HG02623 (cell line): ENCODE results near the gene DUSP28.
"Not testable (repeated sequence)": the region's sequence is repeated elsewhere in the genome, so short reads cannot be mapped to it uniquely, and the experiment has no call there.

Experiments
- ATAC-seq: cut with Tn5 transposase; IDR thresholded peaks from one replicate; pipeline ENCODE4 v1.9.1; 2021; ENCODE audit warnings: moderate library complexity; ENCODE audit not compliant: unreplicated experiment

The DUSP28 gene

DNA sequence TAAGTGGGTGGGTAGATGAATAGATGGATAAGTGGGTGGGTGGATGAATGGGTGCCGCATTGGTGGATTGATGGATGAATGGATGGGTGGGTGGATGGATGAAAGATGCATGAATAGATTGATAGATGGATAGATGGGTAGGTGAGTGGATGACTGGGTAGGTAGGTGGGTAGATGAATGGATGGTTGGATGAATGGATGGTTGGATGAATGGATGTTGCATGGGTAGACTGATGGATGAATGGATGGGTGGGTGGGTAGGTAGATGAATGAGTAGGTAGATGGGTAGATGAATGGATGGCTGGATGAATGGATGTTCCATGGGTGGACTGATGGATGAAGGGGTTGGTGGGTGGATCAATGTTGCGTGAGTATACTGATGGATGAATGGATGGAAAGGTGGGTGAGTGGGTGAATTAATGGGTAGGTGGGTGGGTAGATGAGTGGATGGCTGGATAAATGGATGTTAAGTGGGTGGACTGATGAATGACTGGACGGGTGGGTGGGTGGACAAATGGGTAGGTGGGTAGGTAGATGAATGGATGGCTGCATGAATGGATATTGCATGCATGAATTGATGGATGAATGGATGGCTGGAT, 32.9 kb upstream of the DUSP28 start:
- ATAC-seq = no peak

DNA sequence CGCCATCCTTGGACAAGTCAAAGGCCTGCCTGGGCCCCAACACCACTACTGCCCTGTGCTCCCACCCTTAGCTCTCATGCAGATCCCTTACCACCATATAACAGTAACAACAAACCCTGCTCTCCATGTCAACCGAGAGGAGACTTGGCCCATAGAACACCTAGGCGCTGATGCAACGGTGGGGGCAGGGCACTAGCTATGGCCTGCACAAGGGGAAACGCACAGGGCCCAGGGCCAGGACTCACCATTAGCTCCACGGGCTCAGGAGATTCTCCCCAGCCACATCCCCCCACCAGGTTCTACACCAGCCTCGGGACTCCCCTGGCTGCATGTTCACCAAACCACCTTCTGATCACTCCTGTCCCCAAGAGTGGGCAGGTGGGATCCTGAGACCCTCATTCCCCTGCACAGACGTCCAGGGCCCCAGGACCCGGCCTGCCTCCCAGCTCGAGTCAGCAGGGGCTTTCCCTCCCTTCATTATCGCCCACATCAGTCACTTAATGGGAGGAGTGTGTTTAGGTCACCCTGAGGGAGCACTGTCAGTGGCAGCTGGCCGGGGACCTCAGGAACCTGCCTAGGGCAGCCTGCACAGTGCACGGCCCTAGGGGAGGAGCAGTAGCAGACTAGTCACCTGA, 31.6 kb upstream of the DUSP28 start:
- ATAC-seq = no peak

DNA sequence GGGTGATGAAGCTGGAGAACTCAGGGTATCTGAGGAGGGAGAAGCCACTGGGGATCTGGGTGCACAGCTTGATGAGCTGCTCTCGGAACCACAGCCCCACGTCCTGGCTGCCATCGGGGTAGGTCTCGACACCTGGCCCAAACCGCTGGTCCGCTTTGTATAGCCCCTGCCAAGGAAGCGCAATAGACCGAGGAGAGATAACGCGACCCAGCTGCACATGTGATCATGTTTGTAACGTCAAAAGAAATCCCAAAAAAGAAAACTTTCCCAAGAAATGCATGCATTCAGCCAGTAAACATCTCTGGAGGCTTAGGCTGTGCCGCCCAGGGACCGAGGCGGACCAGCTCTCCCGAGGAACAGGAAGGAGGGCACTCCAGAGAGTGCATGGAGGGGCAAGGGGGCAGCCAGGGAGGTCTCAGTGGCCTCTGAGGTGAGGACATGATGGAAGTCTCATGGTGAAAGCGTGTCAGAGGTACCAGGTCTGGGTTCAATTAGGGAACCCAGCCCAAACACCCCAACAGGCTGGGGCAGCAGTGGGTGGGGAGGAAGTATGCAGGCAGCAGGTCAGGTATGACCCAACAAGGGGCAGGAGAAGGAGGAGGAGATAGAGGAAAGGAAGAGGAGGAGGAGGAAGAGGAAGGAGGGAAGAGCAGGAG, 30.7 kb upstream of the DUSP28 start:
- ATAC-seq = no peak

DNA sequence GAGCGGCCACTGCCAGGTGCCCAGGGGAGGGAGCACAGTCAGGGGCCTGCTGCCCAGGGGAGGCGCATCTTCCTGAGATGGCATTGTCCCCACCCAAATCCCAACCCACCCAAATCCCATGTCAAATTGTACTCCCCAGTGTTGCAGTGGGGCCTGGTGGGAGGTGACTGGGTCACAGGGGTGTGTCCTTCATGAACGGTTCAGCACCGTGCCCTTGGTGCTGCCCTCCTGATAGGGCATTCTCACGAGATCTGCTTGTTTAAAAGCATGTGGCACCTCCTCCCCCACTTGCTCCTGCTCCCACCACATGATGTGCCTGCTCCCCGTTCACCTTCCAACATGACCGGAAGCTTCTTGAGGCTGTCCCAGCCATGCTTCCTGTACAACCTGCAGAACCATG, 30.0 kb upstream of the DUSP28 start:
- ATAC-seq = no peak

GRCh38 chr2:240531038-240531437, 29.1 kb upstream of the DUSP28 start:
- no peak for ATAC-seq

DNA sequence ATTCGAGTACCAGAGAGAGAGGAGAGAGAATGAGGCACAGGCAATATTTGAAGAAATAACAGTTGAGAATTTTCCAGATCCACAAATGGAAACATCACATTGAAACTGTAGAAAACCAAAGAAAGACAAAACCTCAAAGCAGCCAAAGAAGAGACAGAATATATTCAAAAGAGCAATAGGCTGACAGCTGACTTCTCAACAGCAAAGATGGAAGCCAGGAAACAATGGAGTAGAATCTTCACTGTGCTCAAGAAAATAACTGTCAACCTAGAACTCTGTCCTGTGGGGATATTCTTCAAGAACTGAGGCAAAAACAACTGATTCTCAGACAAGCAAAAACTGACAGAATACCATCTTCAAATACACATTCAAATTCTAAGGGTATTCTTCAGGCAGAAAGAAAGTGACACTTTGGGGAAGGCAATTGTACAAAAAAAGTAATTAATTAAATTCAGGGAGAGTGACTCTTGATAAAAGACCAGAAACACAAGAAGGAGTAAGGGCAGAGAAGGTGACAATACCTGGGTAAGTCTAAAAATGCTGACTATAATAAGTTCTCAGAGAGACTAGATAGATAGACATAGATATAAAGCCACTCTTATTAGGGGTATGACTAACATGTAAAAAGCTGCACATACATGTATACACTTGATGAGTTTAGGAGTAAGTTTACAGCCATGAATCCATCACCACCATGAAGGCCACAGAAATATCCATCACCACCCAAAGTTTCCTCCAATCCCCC, 28.0 kb upstream of the DUSP28 start:
- no peak for ATAC-seq

- ATAC-seq = no peak
These were observed 22.0 kb upstream of the DUSP28 start for GRCh38 chr2:240538031-240538780.

GRCh38 chr2:240539101-240539500, 21.1 kb upstream of the DUSP28 start:
- not testable (repeated sequence) for ATAC-seq

- ATAC-seq = no peak
These were observed 20.3 kb upstream of the DUSP28 start for GRCh38 chr2:240539906-240540305.

- ATAC-seq = no peak
These were observed 8.9 kb upstream of the DUSP28 start for GRCh38 chr2:240551288-240551687.

GRCh38 chr2:240551811-240552210, 8.3 kb upstream of the DUSP28 start:
- no peak for ATAC-seq

GRCh38 chr2:240553956-240554480, 6.1 kb upstream of the DUSP28 start:
- no peak for ATAC-seq

DNA sequence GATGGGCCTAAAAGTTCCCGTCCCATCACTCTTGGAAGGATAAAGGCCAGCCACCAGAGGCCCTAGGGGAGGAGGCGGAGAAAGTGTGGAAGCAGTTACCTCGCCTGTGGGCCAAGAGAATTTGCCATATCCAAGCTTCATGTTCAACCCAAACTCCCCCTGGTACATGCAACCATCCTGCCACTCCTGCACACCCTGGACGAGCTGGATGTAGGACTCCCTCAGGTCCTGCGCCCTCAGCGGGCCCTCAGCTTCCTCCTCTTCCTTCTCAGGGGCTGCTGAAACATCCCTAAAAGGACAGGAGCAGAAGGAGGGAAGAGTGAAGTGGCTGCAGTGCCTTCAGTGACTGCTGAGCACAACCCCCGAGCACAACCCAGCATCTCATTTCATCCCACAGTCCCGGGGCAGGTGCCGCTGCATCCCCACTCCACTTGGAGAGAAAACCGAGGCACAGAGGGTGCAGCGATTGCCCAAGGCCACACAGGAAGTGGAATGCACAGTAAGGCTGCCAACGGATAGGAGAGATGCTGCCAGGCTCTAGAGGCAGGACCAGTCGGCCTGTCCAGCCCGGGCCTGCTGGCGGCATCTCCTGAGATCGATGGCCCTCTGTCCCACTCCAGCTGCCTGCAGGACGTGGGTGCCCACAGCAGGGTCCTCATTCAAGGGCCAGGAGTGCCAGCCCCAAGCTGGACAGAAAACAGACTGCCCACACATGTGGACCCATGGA, 5.2 kb upstream of the DUSP28 start:
- no peak for ATAC-seq

DNA sequence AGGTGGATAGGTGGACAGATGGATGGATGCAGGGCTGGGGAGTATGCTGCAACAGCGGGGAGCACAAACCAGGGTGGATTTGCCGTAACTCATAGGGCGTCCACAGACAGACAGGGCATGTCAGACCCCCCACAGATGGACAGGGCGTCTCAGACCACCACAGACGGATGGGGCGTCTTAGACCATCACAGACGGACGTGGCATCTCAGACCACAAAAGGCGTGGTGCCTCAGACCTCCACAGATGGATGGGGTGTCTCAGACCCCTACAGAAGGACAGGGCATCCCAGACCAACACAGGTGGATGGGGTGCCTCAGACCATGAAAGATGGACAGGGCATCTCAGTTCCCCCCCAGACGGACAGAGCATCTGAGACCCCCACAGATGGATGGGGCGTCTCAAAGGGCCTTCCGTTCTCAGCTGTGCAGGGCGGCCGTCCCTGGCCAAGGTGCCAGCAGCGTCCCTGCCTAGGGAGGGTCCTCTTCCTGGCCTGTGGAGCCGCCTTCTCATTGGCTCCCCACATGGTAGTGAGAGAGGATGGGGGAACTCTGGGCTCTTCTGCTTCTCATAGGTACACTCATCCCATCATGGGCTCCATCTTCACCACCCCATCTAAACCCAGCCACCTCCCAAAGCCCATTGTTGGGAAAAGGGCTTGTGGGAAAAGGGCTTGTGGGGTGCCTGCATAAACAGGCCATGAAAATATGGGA, 4.5 kb upstream of the DUSP28 start:
- ATAC-seq = no peak

DNA sequence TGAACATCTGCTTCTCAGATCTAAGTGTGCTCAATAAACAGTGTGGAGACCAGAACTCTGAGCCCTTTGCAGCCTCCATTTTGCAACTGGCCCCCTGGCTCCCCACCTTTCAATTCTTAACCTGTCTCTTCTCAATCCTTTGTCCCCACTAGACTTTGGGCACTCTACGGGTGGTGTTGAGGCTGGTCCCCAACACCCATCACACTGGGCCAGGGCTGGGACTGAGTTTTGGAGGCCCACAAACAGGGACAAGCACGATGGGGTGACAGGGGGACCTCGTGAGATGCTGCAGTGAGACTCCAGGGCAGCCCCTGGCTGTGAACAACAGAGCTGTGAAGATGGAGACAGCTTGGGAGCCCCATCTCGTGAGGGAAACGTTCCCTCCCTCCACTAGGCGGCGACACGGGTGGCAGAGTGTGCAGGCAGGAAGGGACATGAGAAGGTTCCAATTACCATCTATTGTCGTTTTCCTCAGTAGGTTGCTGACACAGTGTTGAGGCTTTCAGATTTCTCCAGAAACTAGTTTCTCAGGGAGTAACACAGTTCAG, 3.5 kb upstream of the DUSP28 start:
- no peak for ATAC-seq

GRCh38 chr2:240557101-240557751, 2.9 kb upstream of the DUSP28 start:
- ATAC-seq = no peak

- no peak for ATAC-seq
These were observed 2.3 kb upstream of the DUSP28 start, which contains the start of gene ANKMY1 for GRCh38 chr2:240557808-240558207. Gene ANKMY1 (minus strand): TSS chr2:240557988. CDS start chr2:240557335, 653 bp downstream.

DNA sequence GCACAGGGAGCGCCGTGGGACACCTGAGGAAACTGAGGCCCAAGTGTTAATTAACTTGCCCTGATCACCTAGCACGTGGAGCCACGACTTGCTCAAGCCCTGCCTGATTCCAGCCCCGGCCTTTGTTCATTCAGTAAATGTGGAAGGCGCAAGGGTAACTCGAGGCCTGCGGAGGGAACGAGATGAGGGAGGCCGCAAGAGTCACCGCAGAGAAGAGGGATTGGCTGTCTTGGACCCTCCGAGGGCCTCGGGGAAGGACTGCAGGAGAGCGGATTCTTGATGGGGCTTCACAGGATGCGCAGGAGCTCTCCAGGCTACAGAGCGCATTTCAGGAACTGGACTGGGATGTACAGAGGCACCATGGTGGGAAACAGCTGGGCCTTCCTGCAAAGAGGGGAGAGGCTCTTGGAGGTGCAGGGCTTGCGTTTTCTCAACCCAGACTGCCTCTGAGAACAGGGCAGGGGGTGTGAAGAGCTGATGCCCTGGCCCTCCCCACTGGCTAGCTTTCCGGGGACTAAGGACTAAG, 1.9 kb upstream of the DUSP28 start:
- ATAC-seq = no peak
